SK-N-SH treated with all-trans-retinoic acid at 6 μM for 48 hours (cell line): ENCODE measurements around the gene FBH1.

ENCODE experiments used
- ATAC-seq: fragments of 200-7000 bp; cut with Tn5 transposase; 3 replicates; pipeline ENCODE4 v1.9.1; 2020; ENCODE audit warnings: mild to moderate bottlenecking, moderate library complexity
- BACH2 ChIP-seq: fragments of 250-450 bp; sonication (Bioruptor Pico); IDR thresholded peaks from 2 replicates; pipeline ENCODE4 v1.9.0; 2021; ENCODE audit warnings: mild to moderate bottlenecking, borderline replicate concordance
- CSDC2 ChIP-seq: fragments of 250-450 bp; sonication (Bioruptor Pico); IDR thresholded peaks from 2 replicates; pipeline ENCODE4 v1.5.0; 2020; ENCODE audit warnings: mild to moderate bottlenecking, moderate library complexity
- CSRNP3 ChIP-seq: fragments of 250-450 bp; sonication (Bioruptor Pico); IDR thresholded peaks from 2 replicates; pipeline ENCODE4 v1.5.1; 2021; ENCODE audit warnings: mild to moderate bottlenecking, moderate library complexity
- ESRRG ChIP-seq: fragments of 250-450 bp; sonication (Bioruptor Pico); IDR thresholded peaks from 2 replicates; pipeline ENCODE4 v1.6.1; 2021; ENCODE audit warnings: mild to moderate bottlenecking
- GLIS3 ChIP-seq: fragments of 250-450 bp; sonication (Bioruptor Pico); IDR thresholded peaks from 2 replicates; pipeline ENCODE4 v1.5.0; 2020; ENCODE audit warnings: mild to moderate bottlenecking, moderate library complexity
- ISL1 ChIP-seq: fragments of 250-450 bp; sonication (Bioruptor Pico); IDR thresholded peaks from 2 replicates; pipeline ENCODE4 v2.1.2; 2022; ENCODE audit warnings: mild to moderate bottlenecking, moderate library complexity
- PATZ1 ChIP-seq: fragments of 250-450 bp; sonication (Bioruptor Pico); IDR thresholded peaks from 2 replicates; pipeline ENCODE4 v1.8.0; 2020; ENCODE audit warnings: mild to moderate bottlenecking, moderate library complexity, borderline replicate concordance
- POU6F1 ChIP-seq: fragments of 250-450 bp; sonication (Bioruptor Pico); IDR thresholded peaks from 2 replicates; pipeline ENCODE4 v1.8.0; 2021; ENCODE audit warnings: low read depth, mild to moderate bottlenecking, moderate library complexity, borderline replicate concordance
- PPARA ChIP-seq: fragments of 250-450 bp; sonication (Bioruptor Pico); IDR thresholded peaks from 2 replicates; pipeline ENCODE4 v1.5.0; 2020; ENCODE audit warnings: mild to moderate bottlenecking, borderline replicate concordance
- RARB ChIP-seq: fragments of 250-450 bp; sonication (Bioruptor Pico); IDR thresholded peaks from 2 replicates; pipeline ENCODE4 v1.8.0; 2021; ENCODE audit warnings: mild to moderate bottlenecking, moderate library complexity
- TCF4 ChIP-seq: fragments of 250-450 bp; sonication (Bioruptor Pico); IDR thresholded peaks from 2 replicates; pipeline ENCODE4 v1.8.0; 2021; ENCODE audit warnings: mild to moderate bottlenecking, moderate library complexity, borderline replicate concordance
- TOX ChIP-seq: fragments of 250-450 bp; sonication (Bioruptor Pico); IDR thresholded peaks from 2 replicates; pipeline ENCODE4 v1.8.0; 2021; ENCODE audit warnings: mild to moderate bottlenecking, moderate library complexity, borderline replicate concordance
- TSHZ2 ChIP-seq: fragments of 250-450 bp; sonication (Bioruptor Pico); IDR thresholded peaks from 2 replicates; pipeline ENCODE4 v1.5.0; 2020; ENCODE audit warnings: mild to moderate bottlenecking, moderate library complexity
- ZC3H10 ChIP-seq: fragments of 250-450 bp; sonication (Bioruptor Pico); IDR thresholded peaks from 2 replicates; pipeline ENCODE4 v1.5.1; 2021; ENCODE audit warnings: mild to moderate bottlenecking, moderate library complexity
- ZFP3 ChIP-seq: fragments of 250-450 bp; sonication (Bioruptor Pico); IDR thresholded peaks from 2 replicates; pipeline ENCODE4 v1.5.0; 2020; ENCODE audit warnings: mild to moderate bottlenecking, moderate library complexity
- ZNF565 ChIP-seq: fragments of 450-650 bp; formaldehyde crosslinking; conservative IDR thresholded peaks from 2 replicates; pipeline ENCODE4 v1.5.0; 2020; ENCODE audit warnings: low read depth, mild to moderate bottlenecking, moderate library complexity
- ZNF70 ChIP-seq: fragments of 450-650 bp; formaldehyde crosslinking; IDR thresholded peaks from 2 replicates; pipeline ENCODE4 v1.5.0; 2020; ENCODE audit warnings: mild to moderate bottlenecking, moderate library complexity
- ZNF8 ChIP-seq: fragments of 450-650 bp; formaldehyde crosslinking; IDR thresholded peaks from 2 replicates; pipeline ENCODE4 v1.5.0; 2020; ENCODE audit warnings: mild to moderate bottlenecking, moderate library complexity

Gene FBH1

GRCh38 chr10:5871596-5871995 lies 18.4 kb upstream of the FBH1 start:
- ATAC-seq, result no peak
- no peak for TF ChIP-seq PPARA
- no peak for TF ChIP-seq PATZ1
- no peak for TF ChIP-seq TCF4 (CRISPR knock-in tag)
- no peak for TF ChIP-seq GLIS3
- TF ChIP-seq ESRRG, result no peak
- TF ChIP-seq CSRNP3 (CRISPR knock-in tag), result no peak
- no peak for TF ChIP-seq ZFP3 (CRISPR knock-in tag)
- no peak for TF ChIP-seq CSDC2 (CRISPR knock-in tag)
- TF ChIP-seq ZC3H10 (CRISPR knock-in tag), result no peak
- TF ChIP-seq TOX (CRISPR knock-in tag), result no peak
- no peak for TF ChIP-seq POU6F1 (CRISPR knock-in tag)
- TF ChIP-seq BACH2 (CRISPR knock-in tag), result no peak
- TF ChIP-seq, all 23 proteins: peak for 0

- peak; percentile 70 for ATAC-seq
- TF ChIP-seq POU6F1 (CRISPR knock-in tag) (no peak), ISL1 (CRISPR knock-in tag) (no peak), BACH2 (CRISPR knock-in tag) (no peak), RARB (CRISPR knock-in tag) (no peak)
Observed at GRCh38 chr10:5873515-5873995, 16.5 kb upstream of the FBH1 start.

- no peak for TF ChIP-seq CSDC2 (CRISPR knock-in tag)
- TF ChIP-seq PPARA, result no peak
- TF ChIP-seq TSHZ2, result 0 out of 2 replicates have a peak, but pooled peaks have one; percentile 55
- no peak for TF ChIP-seq ZNF8 (CRISPR knock-in tag)
- TF ChIP-seq ZNF565 (CRISPR knock-in tag), result no peak
- no peak for TF ChIP-seq ZNF70 (CRISPR knock-in tag)
- peak; percentile 87 for TF ChIP-seq TCF4 (CRISPR knock-in tag)
- TF ChIP-seq, all 23 proteins: peak for 2
Observed at GRCh38 chr10:5876181-5876768, 13.8 kb upstream of the FBH1 start.

GRCh38 chr10:5877041-5877440 lies 13.0 kb upstream of the FBH1 start:
- ATAC-seq, result peak; percentile 6; the same call in 2 of the 3 replicates

More at GRCh38 chr10:5876181-5876768, 13.8 kb upstream of the FBH1 start:
- ATAC-seq, result peak; percentile 86
